Hepatocyte (in vitro differentiated cells): ENCODE measurements around the gene GUSB. TPM values are rescaled to one million over a fixed set of nuclear protein-coding genes. Genes with fewer than 3 reads are reported as not detected.
"Not testable (repeated sequence)": the region's sequence is repeated elsewhere in the genome, so short reads cannot be mapped to it uniquely, and the experiment has no call there.

Experiments
- DNase-seq: peaks from one replicate; pipeline ENCODE4 v3.0.0-alpha.2; 2016; ENCODE audit warnings: low spot score
- H2AFZ ChIP-seq: fragments of 200-600 bp; sonication (generic); 2 replicates; pipeline ENCODE4 v1.6.0; 2016; ENCODE audit warnings: antibody characterized with exemption, mild to moderate bottlenecking
- H3K27ac ChIP-seq: fragments of 200-600 bp; sonication (generic); 2 replicates; pipeline ENCODE4 v1.5.1; 2016; ENCODE audit warnings: mild to moderate bottlenecking
- H3K27me3 ChIP-seq: fragments of 200-600 bp; sonication (generic); 2 replicates; pipeline ENCODE4 v1.6.1; 2016
- H3K36me3 ChIP-seq: fragments of 200-600 bp; sonication (generic); replicated peaks from 2 replicates; pipeline ENCODE4 v1.5.1; 2016; ENCODE audit warnings: low read depth; ENCODE audit not compliant: insufficient read depth
- H3K4me1 ChIP-seq: fragments of 200-600 bp; sonication (generic); 2 replicates; pipeline ENCODE4 v1.5.1; 2016; ENCODE audit warnings: mild to moderate bottlenecking, moderate library complexity; ENCODE audit not compliant: insufficient read depth
- H3K4me2 ChIP-seq: fragments of 200-600 bp; sonication (generic); 2 replicates; pipeline ENCODE4 v1.6.0; 2016
- H3K4me3 ChIP-seq: fragments of 200-600 bp; sonication (generic); 2 replicates; pipeline ENCODE4 v1.5.1; 2016; ENCODE audit warnings: mild to moderate bottlenecking
- H3K79me2 ChIP-seq: fragments of 200-600 bp; sonication (generic); 2 replicates; pipeline ENCODE4 v1.6.0; 2017; ENCODE audit warnings: mild to moderate bottlenecking
- H3K9me2 ChIP-seq: fragments of 200-600 bp; sonication (generic); replicated peaks from 2 replicates; pipeline ENCODE4 v1.6.0; 2017; ENCODE audit warnings: mild to moderate bottlenecking; ENCODE audit not compliant: insufficient read depth
- H3K9me3 ChIP-seq: fragments of 200-600 bp; sonication (generic); 2 replicates; pipeline ENCODE4 v1.5.1; 2016; ENCODE audit warnings: low read depth, mild to moderate bottlenecking
- H4K20me1 ChIP-seq: fragments of 200-600 bp; sonication (generic); 2 replicates; pipeline ENCODE4 v1.6.0; 2016; ENCODE audit warnings: mild to moderate bottlenecking; ENCODE audit not compliant: insufficient read depth, poor library complexity, severe bottlenecking
- CTCF ChIP-seq: fragments of 200-600 bp; sonication (generic); IDR thresholded peaks from 2 replicates; pipeline ENCODE4 v1.5.1; 2016; ENCODE audit warnings: antibody characterized with exemption, mild to moderate bottlenecking; ENCODE audit not compliant: poor library complexity
- EZH2 ChIP-seq: fragments of 200-600 bp; sonication (generic); IDR thresholded peaks from 2 replicates; pipeline ENCODE4 v1.6.1; 2016; ENCODE audit warnings: antibody characterized with exemption, mild to moderate bottlenecking, borderline replicate concordance
- EZH2phosphoT487 ChIP-seq: fragments of 200-600 bp; sonication (generic); IDR thresholded peaks from one replicate; pipeline ENCODE4 v1.6.1; 2018; ENCODE audit warnings: antibody characterized with exemption, mild to moderate bottlenecking, low read depth, moderate library complexity; ENCODE audit not compliant: unreplicated experiment, severe bottlenecking
- WGBS: methylation state at CpG from one replicate; pipeline ENCODE4 v1.1.6; 2016; ENCODE audit warnings: low lambda C conversion rate; ENCODE audit errors: missing lambda C conversion rate; 5-methylcytosine and 5-hydroxymethylcytosine counted together
- polyA plus RNA-seq: library from polyadenylated mRNA; unstranded; fragments of >200 nt; fragmentation: Nextera tagmentation; extraction: Ambion mirVana; gene quantifications from 2 replicates; pipeline ENCODE4 v1.2.1, GENCODE V29; 2016
- total RNA-seq: library from RNA; depleted of rRNA; stranded (reverse); fragments of >200 nt; gene quantifications from 2 replicates; pipeline ENCODE4 v1.2.3, GENCODE V29; 2014

GUSB gene
- total and polyA plus RNA-seq, 2 experiments from 2014 or later, result 53.7 to 120 TPM

- H3K36me3 ChIP-seq, result no peaks in the 10 kb centered on the region
- H3K9me2 ChIP-seq, result no peaks in the 10 kb centered on the region
- 93% methylated on average over 26 of the region's 26 CpGs for WGBS
- H3K4me2 ChIP-seq, result no peak overlapping the region
- no peak for DNase-seq
- no peak overlapping the region for H3K27ac ChIP-seq
- no peak overlapping the region for H2AFZ ChIP-seq
- H3K9me3 ChIP-seq, result no peaks in the 10 kb centered on the region
- no peaks in the 10 kb centered on the region for H3K79me2 ChIP-seq
- no peak for TF ChIP-seq EZH2
- no peak for TF ChIP-seq EZH2phosphoT487
- no peak for TF ChIP-seq CTCF
- no peaks in the 10 kb centered on the region for H3K27me3 ChIP-seq
- H4K20me1 ChIP-seq, result no peaks in the 10 kb centered on the region
- H3K4me1 ChIP-seq, result no peaks in the 10 kb centered on the region
- H3K4me3 ChIP-seq, result no peak overlapping the region
These were observed 13.5 kb downstream of the GUSB start for GRCh38 chr7:65968256-65969185.

- Histone ChIP-seq H3K27me3 (no peaks in the 10 kb centered on the region), H3K9me3 (no peaks in the 10 kb centered on the region), H3K9me2 (no peaks in the 10 kb centered on the region), H3K4me3 (no peak overlapping the region), H3K4me1 (no peaks in the 10 kb centered on the region), H3K79me2 (no peaks in the 10 kb centered on the region), H3K36me3 (no peaks in the 10 kb centered on the region), H3K4me2 (no peak overlapping the region), H3K27ac (no peak overlapping the region), H2AFZ (no peak overlapping the region), H4K20me1 (no peaks in the 10 kb centered on the region)
- DNase-seq, result no peak
- WGBS, result 97% methylated on average over 17 of the region's 17 CpGs
- TF ChIP-seq EZH2, result no peak
- TF ChIP-seq EZH2phosphoT487, result no peak
- TF ChIP-seq CTCF, result no peak
These were observed 14.5 kb downstream of the GUSB start for GRCh38 chr7:65967361-65968155.

- no peak overlapping the region for H3K4me3 ChIP-seq
- no peak for DNase-seq
- H3K79me2 ChIP-seq, result no peaks in the 10 kb centered on the region
- no peaks in the 10 kb centered on the region for H3K9me2 ChIP-seq
- no peak overlapping the region for H3K4me2 ChIP-seq
- 93% methylated on average over 6 of the region's 6 CpGs for WGBS
- H3K4me1 ChIP-seq, result no peaks in the 10 kb centered on the region
- H3K9me3 ChIP-seq, result no peaks in the 10 kb centered on the region
- TF ChIP-seq EZH2phosphoT487 (no peak), CTCF (no peak), EZH2 (no peak)
- H2AFZ ChIP-seq, result no peak overlapping the region
- H3K27ac ChIP-seq, result no peak overlapping the region
- H4K20me1 ChIP-seq, result no peaks in the 10 kb centered on the region
- H3K36me3 ChIP-seq, result no peaks in the 10 kb centered on the region
- H3K27me3 ChIP-seq, result no peaks in the 10 kb centered on the region
These were observed 15.9 kb downstream of the GUSB start for GRCh38 chr7:65966146-65966545.

GRCh38 chr7:65964671-65965070, 17.3 kb downstream of the GUSB start:
- DNase-seq, H3K9me2 ChIP-seq, H3K9me3 ChIP-seq, H2AFZ ChIP-seq, H3K27me3 ChIP-seq, H3K4me3 ChIP-seq, H3K4me1 ChIP-seq, H3K4me2 ChIP-seq, H4K20me1 ChIP-seq, H3K79me2 ChIP-seq, H3K36me3 ChIP-seq, H3K27ac ChIP-seq: not testable (repeated sequence)
- WGBS, result 97% methylated on average over 3 of the region's 3 CpGs
